H54 (cell line): ENCODE measurements around the gene STK16.
"Not testable (repeated sequence)": the region's sequence is repeated elsewhere in the genome, so short reads cannot be mapped to it uniquely, and the experiment has no call there.

Experiments used
- DNase-seq: peaks from one replicate; pipeline ENCODE4 v3.0.0; 2011; ENCODE audit warnings: low spot score, mixed read lengths; ENCODE audit not compliant: insufficient read length
- FAIRE-seq: peaks from 3 replicates; lab custom pipeline; 2011; peaks lifted over from hg19 to GRCh38; lab: Jason Lieb, UNC
- POLR2A ChIP-seq: IDR thresholded peaks from 2 replicates; pipeline ENCODE4 v1.6.1; 2011; ENCODE audit warnings: low read depth, mild to moderate bottlenecking, low read length

STK16 gene

DNA sequence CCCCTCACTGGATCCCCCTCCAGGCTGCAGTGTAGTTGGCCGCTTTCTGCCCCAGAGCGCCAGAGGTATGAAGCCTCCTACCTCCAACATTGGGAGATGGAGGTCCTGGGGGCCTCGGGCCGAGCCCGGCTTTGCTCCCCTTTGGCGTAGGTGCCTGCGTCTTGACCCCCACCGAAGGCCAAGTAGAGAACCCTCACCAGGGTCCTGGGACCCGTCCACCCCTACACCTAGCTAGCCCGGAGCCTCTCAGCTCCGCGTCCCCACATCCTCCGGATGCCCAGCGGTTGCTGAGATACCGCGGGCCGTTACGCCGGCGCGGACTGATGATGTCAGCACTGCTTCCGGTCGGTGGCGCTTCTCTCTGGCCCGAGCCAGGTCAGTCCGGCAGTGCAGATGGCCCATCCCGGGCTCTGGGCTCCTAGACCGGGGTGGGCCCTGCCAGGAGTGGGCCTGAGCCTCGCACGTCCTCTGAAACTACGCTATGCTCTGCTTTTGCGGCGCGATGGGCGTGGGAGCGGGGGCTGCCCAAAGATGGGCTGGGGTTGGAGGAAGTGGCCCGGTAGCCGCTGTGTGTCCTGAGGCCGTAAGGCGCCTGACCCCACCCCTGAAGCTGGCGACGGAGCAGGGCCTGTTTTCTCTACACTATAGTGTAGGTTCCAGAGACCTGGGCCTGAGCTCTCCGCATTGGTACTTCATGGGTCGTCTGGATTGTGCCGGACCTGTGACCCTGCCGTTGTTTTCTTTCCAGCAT lies at the start of gene STK16, which contains the start of gene GLB1L:
Gene STK16, plus strand, starts transcription at position 332 of the 751 bp plus-strand sequence. CDS start 521 bp downstream, outside the sequence.
Gene GLB1L, minus strand, starts transcription at position 297 of the 751 bp plus-strand sequence. CDS start 1,871 bp downstream, outside the sequence.
- FAIRE-seq (no peak), DNase-seq (peak; percentile 92)
- peak; percentile 79 for TF ChIP-seq POLR2A

DNA sequence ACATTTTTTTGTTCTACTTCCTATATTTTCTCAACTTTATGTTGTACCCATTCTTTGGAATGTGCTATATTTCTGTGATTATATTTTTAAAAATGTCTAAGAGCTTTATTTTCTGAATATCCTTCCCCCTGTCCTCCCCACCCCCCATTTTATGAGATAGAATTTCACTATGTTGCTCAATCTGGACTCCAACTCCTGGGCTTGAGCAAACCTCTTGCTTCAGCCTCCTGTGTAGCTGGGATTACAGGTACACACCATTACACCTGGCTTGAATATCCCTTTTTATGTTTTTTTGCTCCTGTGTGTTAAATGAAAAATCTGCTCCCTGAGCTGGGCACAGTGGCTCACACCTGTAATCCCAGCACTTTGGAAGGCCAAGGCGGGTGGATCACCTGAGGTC lies 47.9 kb upstream of the STK16 start:
- no peak for DNase-seq
- TF ChIP-seq POLR2A: no peak
- FAIRE-seq: no peak

DNA sequence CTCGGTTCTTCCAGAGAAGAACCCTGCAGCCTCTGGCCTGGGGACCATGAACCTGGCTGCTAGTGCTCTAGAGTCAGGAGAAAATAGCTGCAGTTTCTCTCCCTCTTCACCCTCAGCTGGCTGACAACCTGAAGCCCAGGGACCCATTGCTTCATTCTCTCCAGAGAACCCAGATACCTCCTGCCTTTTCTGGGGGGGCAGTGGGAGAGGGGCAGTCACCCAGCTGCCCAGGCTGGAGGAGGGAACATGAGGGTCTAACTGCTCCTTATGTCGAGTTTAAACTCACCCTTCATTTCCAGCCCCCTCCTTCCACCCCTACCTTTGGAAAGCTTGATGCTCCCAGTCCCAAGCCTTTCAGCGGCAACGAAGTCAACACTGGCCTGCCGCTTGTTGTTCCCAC lies 46.3 kb upstream of the STK16 start:
- TF ChIP-seq POLR2A: no peak
- no peak for FAIRE-seq

DNA sequence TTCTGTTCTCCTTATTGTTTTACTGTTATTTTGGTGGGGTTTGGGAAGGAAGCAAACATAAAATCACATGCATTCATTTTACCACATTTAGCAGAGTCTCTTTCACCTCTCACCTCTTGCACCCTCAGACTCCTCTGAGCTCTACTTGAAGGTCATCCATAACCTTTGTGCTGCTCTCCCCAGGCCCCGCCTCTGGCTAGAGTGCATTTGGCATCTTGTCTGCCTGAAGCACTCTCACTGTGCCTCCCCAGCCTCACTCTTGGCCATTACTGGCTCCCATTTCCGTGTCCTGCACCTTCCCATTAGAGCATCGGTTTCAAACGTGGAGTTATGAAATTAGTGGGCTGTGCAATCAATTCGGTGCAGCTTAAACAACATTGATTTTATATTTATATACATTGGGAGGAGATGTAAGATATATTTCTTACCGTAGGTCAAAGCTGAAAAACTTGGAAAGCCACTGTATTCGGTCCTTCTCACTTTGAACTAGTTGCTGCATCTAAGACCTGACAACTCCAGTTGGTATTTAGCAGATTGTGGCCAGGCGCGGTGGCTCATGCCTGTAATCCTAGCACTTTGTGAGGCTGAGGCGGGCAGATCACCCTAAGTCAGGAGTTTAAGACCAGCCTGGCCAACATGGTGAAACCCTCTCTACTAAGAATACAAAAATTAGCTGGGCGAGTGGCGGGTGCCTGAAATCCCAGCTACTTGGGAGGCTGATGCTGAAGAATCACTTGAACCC lies 45.6 kb upstream of the STK16 start:
- DNase-seq: no peak
- TF ChIP-seq POLR2A: no peak
- FAIRE-seq: no peak

More for the DNA sequence above, 46.3 kb upstream of the STK16 start:
- DNase-seq: no peak

- not testable (repeated sequence) for FAIRE-seq, DNase-seq
These were observed 44.6 kb upstream of the STK16 start for GRCh38 chr2:219200502-219201326.

GRCh38 chr2:219201331-219201730 lies 43.9 kb upstream of the STK16 start:
- not testable (repeated sequence) for FAIRE-seq

GRCh38 chr2:219204425-219205164 lies 40.7 kb upstream of the STK16 start:
- TF ChIP-seq POLR2A: no peak
- no peak for FAIRE-seq
- no peak for DNase-seq

More at GRCh38 chr2:219201331-219201730, 43.9 kb upstream of the STK16 start:
- not testable (repeated sequence) for DNase-seq

- FAIRE-seq (no peak), DNase-seq (no peak)
These were observed 40.1 kb upstream of the STK16 start for GRCh38 chr2:219205165-219205538.

GRCh38 chr2:219205981-219206327 lies 39.3 kb upstream of the STK16 start:
- FAIRE-seq (no peak), DNase-seq (no peak)
- no peak for TF ChIP-seq POLR2A

More at GRCh38 chr2:219205165-219205538, 40.1 kb upstream of the STK16 start:
- no peak for TF ChIP-seq POLR2A

GRCh38 chr2:219206328-219207133 lies 38.7 kb upstream of the STK16 start, which contains the start of gene ZFAND2B:
Gene ZFAND2B (plus strand): TSS chr2:219206782. CDS start chr2:219206988, 206 bp downstream.
- DNase-seq (peak; percentile 94), FAIRE-seq (no peak)
- TF ChIP-seq POLR2A: peak; percentile 90

DNA sequence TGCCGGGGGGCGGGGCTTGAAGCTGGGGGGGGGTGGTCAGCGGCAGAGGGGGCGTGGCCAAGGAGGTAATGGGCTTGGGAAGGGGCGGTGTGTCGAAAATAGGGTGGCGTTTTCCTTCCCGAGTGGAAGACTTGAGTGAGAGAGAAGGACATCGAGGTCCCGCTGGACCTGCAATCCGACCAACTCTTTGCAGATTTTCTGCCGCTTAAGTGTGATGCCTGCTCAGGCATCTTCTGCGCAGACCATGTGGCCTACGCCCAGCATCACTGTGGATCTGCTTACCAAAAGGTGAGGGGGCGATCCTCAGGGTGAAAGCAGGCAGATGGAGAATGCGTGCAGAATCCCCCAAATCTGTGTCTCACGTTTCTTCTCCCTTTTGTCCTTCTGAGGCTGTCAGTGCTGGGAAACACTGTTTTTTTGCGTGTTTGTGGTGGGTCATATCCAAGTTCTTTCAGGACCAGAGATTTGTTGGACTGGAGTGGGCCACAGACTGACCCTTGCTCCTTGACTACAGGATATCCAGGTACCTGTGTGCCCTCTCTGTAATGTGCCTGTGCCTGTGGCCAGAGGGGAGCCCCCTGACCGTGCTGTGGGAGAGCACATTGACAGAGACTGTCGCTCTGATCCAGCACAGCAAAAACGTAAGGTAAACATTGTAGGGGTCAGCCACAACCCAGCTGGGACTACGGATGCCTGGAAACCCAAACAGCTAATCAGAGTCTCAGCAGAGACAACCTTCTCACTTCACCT lies 38.0 kb upstream of the STK16 start:
- no peak for TF ChIP-seq POLR2A
- no peak for FAIRE-seq
- DNase-seq: no peak
